ENCODE results near the gene MSTO1. TPM values are rescaled to one million over a fixed set of nuclear protein-coding genes. Genes with fewer than 3 reads are reported as not detected.
"Not testable (repeated sequence)": the region's sequence is repeated elsewhere in the genome, so short reads cannot be mapped to it uniquely, and the experiment has no call there.

The MSTO1 gene
- polyA plus RNA-seq, 3 donors = 3.8 to 17.4 (median 4.8) TPM

- H4K20me1 ChIP-seq (ENCODE audit: insufficient read depth, low read length) = peaks cover 4% of the 10 kb centered on the region
- TF ChIP-seq CTCF (IDR thresholded peaks at IDR 0.05) = no peak
- Mint-ChIP-seq H3K4me1 (peaks cover 20% of the 10 kb centered on the region), H3K27ac (no peak overlapping the region), H3K4me3 (no peak overlapping the region), H3K27me3 (ENCODE audit: low read depth in 3 of 3) (peaks cover 3 to 7% (median 3%) of the 10 kb centered on the region in 3 donors), H3K9me3 (peaks cover 8 to 24% (median 19%) of the 10 kb centered on the region in 7 donors), H3K36me3 (no peaks in the 10 kb centered on the region)
- H3K27me3 ChIP-seq (ENCODE audit: control insufficient read depth in 2 of 2, insufficient read depth in 2 of 2, low read length in 2 of 2) = peaks cover 0 to 3% of the 10 kb centered on the region in 2 donors
- peaks cover 0 to 3% of the 10 kb centered on the region in 2 donors for H3K36me3 ChIP-seq (replicated peaks in 1 of 2; ENCODE audit: control insufficient read depth in 1 of 2, insufficient read depth in 2 of 2, low read length in 2 of 2)
- peaks cover 23 to 26% of the 10 kb centered on the region in 2 donors for H3K4me1 ChIP-seq (ENCODE audit: control insufficient read depth in 1 of 2, insufficient read depth in 2 of 2, low read length in 2 of 2)
- no peaks in the 10 kb centered on the region for H3K79me2 ChIP-seq (ENCODE audit: insufficient read depth, low read length)
- no peak overlapping the region for H3K9ac ChIP-seq (ENCODE audit: insufficient read depth, low read length, poor library complexity, severe bottlenecking)
- no peak overlapping the region for H3K4me3 ChIP-seq (replicated peaks in 1 of 3; ENCODE audit: low read depth in 2 of 3, low read length in 3 of 3)
- no CpG with 5 or more reads among the region's 3 CpGs for WGBS (ENCODE audit: insufficient coverage)
- H3K27ac ChIP-seq (ENCODE audit: low read depth in 1 of 2, low read length in 2 of 2) = no peak overlapping the region
- peaks cover 16 to 18% of the 10 kb centered on the region in 2 donors for H3K9me3 ChIP-seq (replicated peaks in 1 of 2; ENCODE audit: control insufficient read depth in 1 of 2, insufficient read depth in 1 of 2, low read length in 2 of 2)
- no peak for DNase-seq
- intact Hi-C loops (cut with micrococcal nuclease) = no loop called here
- no peak overlapping the region for H2AFZ ChIP-seq (ENCODE audit: insufficient read depth, low read depth, low read length, poor library complexity, severe bottlenecking)
- H3K4me2 ChIP-seq (replicated peaks; ENCODE audit: extremely low read depth, low read length, poor library complexity, severe bottlenecking) = no peak overlapping the region
Observed at GRCh38 chr1:155652951-155653350, 42.9 kb downstream of the MSTO1 start.

- peaks cover 38 to 48% of the 10 kb centered on the region in 2 donors for H3K36me3 ChIP-seq (replicated peaks in 1 of 2; ENCODE audit: control insufficient read depth in 1 of 2, insufficient read depth in 2 of 2, low read length in 2 of 2)
- H3K4me3 ChIP-seq (replicated peaks in 1 of 3; ENCODE audit: low read depth in 2 of 3, low read length in 3 of 3) = no peak overlapping the region
- Mint-ChIP-seq H3K4me1 (no peaks in the 10 kb centered on the region), H3K36me3 (peaks cover 40 to 44% of the 10 kb centered on the region in 2 donors), H3K27me3 (ENCODE audit: low read depth in 3 of 3) (peaks cover 0 to 4% (median 0%) of the 10 kb centered on the region in 3 donors), H3K27ac (peak overlapping the region in 1 of 7 donors; percentile 74), H3K9me3 (peaks cover 0 to 4% (median 2%) of the 10 kb centered on the region in 7 donors), H3K4me3 (no peak overlapping the region)
- no peak overlapping the region for H3K9ac ChIP-seq (ENCODE audit: insufficient read depth, low read length, poor library complexity, severe bottlenecking)
- no peak overlapping the region for H3K27ac ChIP-seq (ENCODE audit: low read depth in 1 of 2, low read length in 2 of 2)
- H2AFZ ChIP-seq (ENCODE audit: insufficient read depth, low read depth, low read length, poor library complexity, severe bottlenecking) = no peak overlapping the region
- WGBS (ENCODE audit: insufficient coverage) = 100% methylated on average over 2 of the region's 2 CpGs
- intact Hi-C loops (cut with micrococcal nuclease) = no loop called here
- H3K4me2 ChIP-seq (replicated peaks; ENCODE audit: extremely low read depth, low read length, poor library complexity, severe bottlenecking) = no peak overlapping the region
- TF ChIP-seq CTCF (IDR thresholded peaks at IDR 0.05) = no peak
- H4K20me1 ChIP-seq (ENCODE audit: insufficient read depth, low read length) = peaks cover 14% of the 10 kb centered on the region
- H3K79me2 ChIP-seq (ENCODE audit: insufficient read depth, low read length) = no peaks in the 10 kb centered on the region
- H3K4me1 ChIP-seq (ENCODE audit: control insufficient read depth in 1 of 2, insufficient read depth in 2 of 2, low read length in 2 of 2) = no peaks in the 10 kb centered on the region
- H3K9me3 ChIP-seq (replicated peaks in 1 of 2; ENCODE audit: control insufficient read depth in 1 of 2, insufficient read depth in 1 of 2, low read length in 2 of 2) = no peaks in the 10 kb centered on the region
- H3K27me3 ChIP-seq (ENCODE audit: control insufficient read depth in 2 of 2, insufficient read depth in 2 of 2, low read length in 2 of 2) = peaks cover 0 to 3% of the 10 kb centered on the region in 2 donors
- DNase-seq = no peak
Observed at GRCh38 chr1:155657463-155657862, 47.4 kb downstream of the MSTO1 start.

- H3K4me3 ChIP-seq (replicated peaks in 1 of 3; ENCODE audit: low read depth in 2 of 3, low read length in 3 of 3); H3K79me2 ChIP-seq (ENCODE audit: insufficient read depth, low read length); H3K27ac ChIP-seq (ENCODE audit: low read depth in 1 of 2, low read length in 2 of 2); H3K4me3 Mint-ChIP-seq; H3K9ac ChIP-seq (ENCODE audit: insufficient read depth, low read length, poor library complexity, severe bottlenecking); H3K27me3 ChIP-seq (ENCODE audit: control insufficient read depth in 2 of 2, insufficient read depth in 2 of 2, low read length in 2 of 2); DNase-seq; H3K9me3 Mint-ChIP-seq; H2AFZ ChIP-seq (ENCODE audit: insufficient read depth, low read depth, low read length, poor library complexity, severe bottlenecking); intact Hi-C loops (cut with micrococcal nuclease); H3K9me3 ChIP-seq (replicated peaks in 1 of 2; ENCODE audit: control insufficient read depth in 1 of 2, insufficient read depth in 1 of 2, low read length in 2 of 2); H3K4me1 Mint-ChIP-seq; H3K4me1 ChIP-seq (ENCODE audit: control insufficient read depth in 1 of 2, insufficient read depth in 2 of 2, low read length in 2 of 2); H3K27me3 Mint-ChIP-seq (ENCODE audit: low read depth in 3 of 3); H3K4me2 ChIP-seq (replicated peaks; ENCODE audit: extremely low read depth, low read length, poor library complexity, severe bottlenecking): not testable (repeated sequence)
- Mint-ChIP-seq H3K27ac (peak overlapping the region in 1 of 7 donors; percentile 25), H3K36me3 (peaks cover 68 to 80% of the 10 kb centered on the region in 2 donors)
- H4K20me1 ChIP-seq (ENCODE audit: insufficient read depth, low read length) = peaks cover 19% of the 10 kb centered on the region
- H3K36me3 ChIP-seq (replicated peaks in 1 of 2; ENCODE audit: control insufficient read depth in 1 of 2, insufficient read depth in 2 of 2, low read length in 2 of 2) = peaks cover 68 to 86% of the 10 kb centered on the region in 2 donors
- no CpG with 5 or more reads among the region's 4 CpGs for WGBS (ENCODE audit: insufficient coverage)
Observed at GRCh38 chr1:155661239-155661638, 51.2 kb downstream of the MSTO1 start.

Measured in CD14-positive monocyte (primary cell).